ENCODE data around the gene PRDM2.
"Not testable (repeated sequence)": the region's sequence is repeated elsewhere in the genome, so short reads cannot be mapped to it uniquely, and the experiment has no call there.

PRDM2 gene

DNA sequence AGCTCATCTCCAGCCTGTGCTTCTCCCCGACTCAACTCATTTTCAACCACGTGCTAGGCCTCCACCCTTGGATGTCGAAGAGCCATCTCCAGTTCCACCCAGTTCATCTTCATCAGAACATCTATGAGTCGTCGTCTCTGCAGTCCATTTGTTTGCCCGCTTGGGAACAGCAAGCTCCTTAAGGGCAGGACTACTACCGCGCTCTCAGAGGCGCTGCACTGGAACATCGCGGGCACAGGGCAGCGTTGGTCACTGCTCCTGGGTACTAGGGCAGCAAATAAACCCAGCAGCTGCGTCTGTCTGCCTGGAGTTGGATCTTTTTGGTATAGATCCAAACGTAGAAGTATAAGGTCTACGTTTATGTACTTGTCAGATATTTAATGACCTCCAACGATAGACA lies 478 bp upstream of the PRDM2 start:
- no peak for DNase-seq (ENCODE audit: low spot score)

DNA sequence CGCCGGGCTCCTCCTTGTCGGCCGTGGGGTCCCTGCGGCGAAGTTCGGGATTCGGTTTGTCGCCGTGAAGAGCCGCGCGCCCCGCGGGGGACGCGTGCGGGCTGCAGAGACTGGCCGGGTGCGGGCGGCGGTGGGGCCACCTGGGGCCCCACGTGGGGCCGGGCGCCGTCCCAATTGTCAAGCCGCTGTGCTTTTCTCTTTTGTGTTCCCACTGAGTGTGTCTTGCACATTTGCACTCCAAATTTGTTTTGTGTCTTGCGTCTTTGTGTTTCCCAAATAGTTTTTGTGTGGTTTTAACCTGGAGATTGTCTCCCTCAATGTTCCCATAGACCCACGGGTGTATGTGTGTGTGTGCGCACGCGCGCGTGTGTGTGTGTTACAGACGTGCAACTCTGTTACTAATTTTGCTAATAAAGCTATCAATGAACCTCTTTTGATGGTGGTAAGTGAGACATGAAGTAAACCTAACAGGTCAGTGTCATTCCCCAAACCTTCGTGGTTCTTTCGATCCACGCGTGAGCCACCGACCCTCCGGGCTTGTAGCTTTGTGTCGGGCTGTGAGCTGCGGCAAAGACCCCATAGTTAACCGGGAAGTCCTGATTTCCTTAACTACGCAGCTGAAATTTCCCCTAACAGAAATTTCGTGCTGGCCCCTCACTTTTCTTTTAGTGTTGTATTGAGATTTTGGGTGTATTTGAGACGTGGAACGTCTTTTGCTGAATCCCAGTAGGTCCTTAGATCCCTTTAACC lies 708 bp downstream of the PRDM2 start:
- peak; percentile 52 for DNase-seq (ENCODE audit: low spot score)

DNA sequence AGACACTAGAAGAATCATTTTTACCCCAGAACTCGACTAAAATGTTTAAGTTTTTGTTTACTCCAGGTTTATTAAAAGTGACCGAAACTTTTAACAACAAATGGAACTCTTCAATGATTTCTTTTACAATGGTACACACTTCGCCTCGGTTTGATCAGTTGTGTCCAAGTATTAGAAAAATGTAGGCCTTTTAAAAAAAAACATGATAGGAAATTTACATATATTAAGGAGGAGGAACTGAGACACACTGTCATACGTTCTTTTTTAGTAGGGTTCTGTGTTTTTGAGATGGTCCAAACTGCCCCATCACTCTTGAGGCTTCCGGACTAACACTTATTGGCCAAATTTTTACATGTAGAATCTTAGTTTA lies 1.3 kb downstream of the PRDM2 start:
- DNase-seq (ENCODE audit: low spot score), result peak; percentile 38

DNA sequence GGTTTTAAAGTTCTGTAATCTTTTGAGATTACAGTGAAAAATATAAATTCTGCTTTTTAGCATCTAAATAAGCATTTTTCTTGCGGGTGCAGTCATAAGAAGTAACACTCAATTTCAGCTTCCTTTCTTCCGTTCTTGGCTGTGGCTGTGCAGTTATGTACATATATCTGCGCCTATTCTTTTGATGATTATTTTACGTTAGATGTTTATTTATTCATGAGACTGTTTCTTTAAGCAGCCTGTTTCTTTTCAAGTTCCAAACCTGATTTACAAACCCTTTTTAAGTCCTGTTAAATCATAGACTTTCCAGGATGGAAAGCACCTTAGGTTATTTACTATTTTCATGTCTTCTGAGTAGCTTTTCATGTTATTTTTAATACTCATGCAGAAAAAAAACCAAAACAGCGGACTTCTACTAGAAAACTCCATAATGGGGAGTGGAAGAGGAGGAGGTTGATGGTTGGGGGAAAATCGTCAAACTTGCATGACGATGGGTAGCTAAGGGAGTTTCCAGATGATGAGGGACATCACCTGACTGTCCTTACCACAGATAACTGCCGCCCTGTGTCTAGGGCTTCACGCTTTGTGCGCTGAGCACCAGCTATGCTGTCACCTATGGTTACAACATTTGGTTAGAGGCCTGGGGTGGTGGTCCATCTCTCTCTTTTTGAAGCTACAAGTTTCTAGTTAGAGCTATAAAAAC lies 2.6 kb downstream of the PRDM2 start:
- peak; percentile 9 for DNase-seq (ENCODE audit: low spot score)

DNA sequence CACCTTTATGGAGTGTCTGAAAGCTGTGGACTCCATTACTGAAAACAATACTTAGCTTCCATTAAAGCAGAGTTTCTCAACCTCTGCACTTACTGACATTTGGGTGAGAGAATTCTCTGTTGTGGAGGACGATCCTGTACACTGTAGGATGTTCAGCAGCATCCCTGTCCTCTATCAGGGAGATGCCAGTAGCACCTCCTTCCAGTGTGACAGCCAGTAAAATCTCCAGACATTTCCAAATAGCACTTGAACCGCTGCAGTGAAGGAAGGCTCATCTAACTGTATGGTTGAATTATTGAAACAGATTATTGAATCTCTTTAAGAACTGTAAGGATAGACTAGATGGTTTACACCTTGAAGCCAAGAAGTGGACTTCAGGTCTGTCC lies 3.1 kb downstream of the PRDM2 start:
- DNase-seq (ENCODE audit: low spot score), result peak; percentile 14

DNA sequence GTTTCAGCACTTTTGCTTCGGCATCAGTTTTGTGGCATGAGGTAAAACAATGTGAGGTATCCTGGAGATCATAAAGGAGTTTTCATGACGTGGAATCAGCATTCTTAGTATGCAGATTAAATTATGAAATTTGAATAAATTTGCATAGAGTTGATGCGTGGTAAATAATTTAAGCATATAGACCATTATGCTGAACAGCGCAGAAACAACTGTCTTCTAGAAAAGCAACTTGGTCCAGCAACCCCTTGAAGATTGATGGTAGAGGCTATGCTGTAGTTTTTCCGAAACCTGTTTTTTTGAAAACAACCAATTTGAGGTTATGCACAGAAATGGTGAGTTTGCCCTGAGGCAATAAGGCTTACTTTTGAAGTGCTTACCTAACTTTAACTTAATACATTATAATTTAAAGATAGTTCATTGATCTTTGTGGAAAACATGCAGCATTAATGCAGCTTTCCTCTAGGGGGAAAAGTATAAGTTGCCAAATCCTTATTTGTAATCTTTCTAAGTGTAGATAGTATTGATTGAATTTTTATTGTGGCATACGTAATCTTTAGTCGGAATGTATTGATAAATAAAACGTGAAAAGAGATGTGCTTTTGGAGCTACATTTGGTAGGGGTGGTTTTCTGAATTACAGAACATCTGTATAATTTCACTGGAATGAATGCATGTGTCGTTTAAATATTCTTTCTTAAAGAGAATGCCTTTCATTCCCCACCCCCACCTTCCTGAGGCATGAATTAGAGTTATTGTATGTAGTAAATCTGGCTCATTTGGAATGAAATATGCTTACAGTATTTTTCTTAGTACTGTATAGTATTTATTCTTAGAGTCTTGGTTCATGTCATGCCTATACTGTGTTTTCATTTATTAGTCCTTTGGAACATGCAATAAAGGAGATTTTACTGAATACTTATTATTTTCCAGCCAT lies 3.8 kb downstream of the PRDM2 start:
- no peak for DNase-seq (ENCODE audit: low spot score)

DNA sequence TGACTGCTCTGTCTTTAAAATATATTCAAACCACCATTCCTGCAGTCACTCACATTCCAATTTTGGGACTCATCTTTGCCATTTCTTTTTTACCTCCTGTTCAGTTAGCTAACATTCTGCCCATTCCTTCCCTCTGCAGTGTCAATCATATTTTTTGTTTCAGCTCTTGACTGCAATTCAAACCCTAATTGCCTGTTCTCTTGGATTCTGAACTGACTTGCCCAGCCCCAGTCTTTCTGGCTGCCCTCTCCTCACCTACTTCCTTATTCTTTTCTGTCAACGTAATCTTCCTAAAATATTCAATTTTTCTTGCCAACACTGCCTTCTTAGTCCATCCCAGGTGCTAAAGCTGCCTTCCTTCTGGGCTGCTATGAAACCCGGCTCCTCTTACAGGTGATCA lies 6.1 kb downstream of the PRDM2 start:
- no peak for DNase-seq (ENCODE audit: low spot score)

DNA sequence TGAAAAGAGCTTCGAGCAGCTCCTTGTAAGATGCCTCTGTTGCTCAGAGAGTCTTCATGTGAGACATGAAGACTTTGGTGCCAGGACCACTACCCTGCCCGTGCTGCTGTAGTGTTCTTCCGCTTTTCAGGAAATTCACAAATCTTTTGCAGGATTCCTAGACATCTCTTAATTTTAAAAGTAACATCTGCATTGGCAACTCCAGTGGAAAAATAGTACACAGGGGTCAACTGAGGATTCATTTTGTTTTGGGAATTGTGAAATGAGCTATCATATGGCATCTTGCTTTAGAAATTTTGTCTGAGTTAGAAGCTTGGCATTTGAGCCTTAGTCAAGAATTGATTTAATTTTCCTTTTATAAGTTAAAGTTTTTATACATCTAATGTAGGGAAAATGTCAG lies 7.2 kb downstream of the PRDM2 start:
- no peak for DNase-seq (ENCODE audit: low spot score)

DNA sequence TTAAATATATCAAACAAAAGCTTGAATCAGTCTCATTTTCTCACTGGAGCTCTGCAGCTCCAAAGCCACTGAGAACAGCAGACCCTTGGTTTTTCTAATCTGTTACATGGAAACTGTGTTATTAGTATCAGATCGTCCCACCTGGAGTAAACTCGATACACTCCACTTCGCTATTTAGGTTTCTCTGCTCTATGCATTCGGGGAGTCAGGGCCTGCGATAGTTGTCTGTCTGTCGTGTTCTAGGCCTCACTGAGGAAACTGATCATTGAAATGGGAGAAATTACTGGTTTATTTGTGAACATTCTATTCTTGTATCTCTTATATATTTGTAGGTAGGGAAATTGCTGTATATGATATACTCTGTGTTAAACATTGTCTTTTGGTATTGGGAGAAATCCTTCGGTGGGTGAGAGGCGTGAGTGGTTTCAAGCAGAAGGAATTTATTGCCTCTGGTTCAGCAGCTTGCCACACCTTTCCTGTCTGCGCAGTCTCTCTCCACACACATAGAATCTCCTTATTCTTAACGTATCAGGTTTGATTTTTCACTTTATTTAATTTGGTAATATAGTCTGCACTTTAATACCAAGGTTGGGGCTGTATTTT lies 8.5 kb downstream of the PRDM2 start:
- no peak for DNase-seq (ENCODE audit: low spot score)

DNA sequence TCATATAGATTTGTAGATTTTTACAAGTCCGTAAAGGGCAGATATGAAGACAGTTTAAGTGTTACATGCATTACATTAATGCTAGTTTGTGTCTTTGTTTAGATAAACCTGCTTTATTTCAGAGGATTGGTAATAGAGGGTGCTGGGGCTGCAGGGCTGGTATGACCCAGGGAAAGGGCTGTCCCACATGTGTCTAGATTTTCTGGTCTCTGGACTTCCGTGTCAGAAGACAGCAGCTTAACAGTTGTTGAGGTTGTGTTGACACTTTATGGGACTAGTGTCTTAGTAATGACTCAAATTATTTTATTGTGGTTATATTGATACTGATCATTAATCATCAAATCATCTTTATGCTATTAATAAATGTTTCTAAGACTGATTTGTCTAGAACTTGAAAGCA lies 10.1 kb downstream of the PRDM2 start:
- DNase-seq (ENCODE audit: low spot score), result no peak

DNA sequence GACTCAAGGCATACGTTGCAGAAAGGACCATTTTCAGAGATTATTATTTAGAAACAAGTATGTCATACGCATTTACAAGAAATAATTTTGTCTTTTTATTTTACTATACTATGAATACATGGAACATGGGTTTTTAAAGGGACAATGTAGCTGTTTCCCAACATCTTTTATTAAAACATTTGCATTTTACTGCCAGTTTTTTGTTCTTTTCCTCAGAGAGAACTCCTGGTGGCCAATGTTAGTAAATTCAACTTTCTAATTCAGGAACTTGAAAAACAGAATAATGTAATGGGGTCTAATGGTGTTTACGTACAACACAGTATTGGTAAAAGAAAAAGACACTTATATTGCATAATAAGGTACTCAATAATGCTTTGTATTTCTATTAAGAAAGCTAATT lies 14.9 kb downstream of the PRDM2 start:
- DNase-seq (ENCODE audit: low spot score), result no peak

DNA sequence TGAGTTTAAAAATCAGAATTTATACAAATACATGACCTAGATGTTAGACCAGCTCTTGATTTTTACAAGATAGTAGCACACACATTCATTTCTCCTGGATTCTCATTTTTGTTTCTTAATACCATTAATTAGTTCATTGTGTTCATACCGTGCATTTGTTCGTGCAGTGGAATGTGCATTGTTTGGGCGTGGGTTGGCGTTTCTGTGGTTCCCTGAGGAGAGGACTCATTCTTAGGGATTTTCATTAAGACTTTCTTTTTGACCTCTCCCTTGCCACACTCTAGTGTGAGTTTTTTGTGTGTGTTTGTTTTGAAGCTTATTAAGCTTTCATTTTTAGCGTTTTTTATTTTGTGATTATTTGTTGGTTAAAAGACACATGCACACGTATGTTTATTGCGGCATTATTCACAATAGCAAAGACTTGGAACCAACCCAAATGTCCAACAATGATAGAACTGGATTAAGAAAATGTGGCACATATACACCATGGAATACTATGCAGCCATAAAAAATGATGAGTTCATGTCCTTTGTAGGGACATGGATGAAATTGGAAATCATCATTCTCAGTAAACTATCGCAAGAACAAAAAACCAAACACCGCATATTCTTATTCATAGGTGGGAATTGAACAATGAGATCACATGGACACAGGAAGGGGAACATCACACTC lies 15.8 kb downstream of the PRDM2 start:
- not testable (repeated sequence) for DNase-seq (ENCODE audit: low spot score)

DNA sequence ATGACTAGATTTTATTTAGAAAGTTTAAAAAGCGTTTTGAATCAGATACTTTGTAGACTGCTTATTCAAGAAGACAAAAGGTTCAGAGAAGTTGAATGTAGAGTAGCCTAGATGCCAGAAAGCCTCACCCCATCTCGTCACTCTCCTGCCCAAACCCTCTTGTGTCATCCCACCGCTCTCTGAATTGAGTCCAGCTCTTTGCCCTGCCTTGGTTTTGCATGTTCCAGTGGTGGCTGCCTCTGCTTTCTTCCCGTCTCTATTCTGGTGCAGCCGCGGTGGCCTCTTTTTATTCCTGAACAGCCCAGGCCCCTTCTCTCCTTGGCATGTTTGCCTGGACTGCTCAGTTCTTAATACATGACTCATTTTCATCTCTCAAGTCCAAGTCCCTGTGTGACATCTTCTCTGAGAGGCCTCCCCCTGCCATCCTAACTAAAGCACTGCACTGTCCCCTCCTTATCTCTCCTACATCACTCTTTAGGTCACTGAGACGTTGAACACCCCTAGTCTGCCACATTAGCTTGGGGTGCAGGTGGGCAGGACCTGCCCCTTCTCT lies 22.9 kb downstream of the PRDM2 start:
- DNase-seq (ENCODE audit: low spot score), result no peak

DNA sequence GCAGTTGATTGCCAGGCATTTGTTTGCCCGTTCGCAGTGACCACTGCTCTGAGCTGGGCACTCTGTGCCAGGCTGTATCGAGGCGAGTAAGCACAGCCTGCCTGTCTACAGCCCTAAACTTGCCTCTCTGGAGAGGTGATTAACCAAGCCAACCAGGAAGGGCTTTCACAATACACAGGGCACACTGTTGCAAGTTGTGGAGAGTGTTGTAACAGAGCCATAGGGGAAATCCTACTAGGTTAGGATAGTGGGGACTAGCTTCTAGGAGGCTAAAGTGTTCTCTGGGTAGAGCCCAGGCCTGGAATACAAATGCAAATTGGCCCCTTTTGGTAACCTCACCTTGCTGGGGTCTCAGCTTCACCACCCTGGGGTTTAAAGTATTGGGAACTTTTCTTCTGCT lies 23.8 kb downstream of the PRDM2 start:
- DNase-seq (ENCODE audit: low spot score), result no peak

DNA sequence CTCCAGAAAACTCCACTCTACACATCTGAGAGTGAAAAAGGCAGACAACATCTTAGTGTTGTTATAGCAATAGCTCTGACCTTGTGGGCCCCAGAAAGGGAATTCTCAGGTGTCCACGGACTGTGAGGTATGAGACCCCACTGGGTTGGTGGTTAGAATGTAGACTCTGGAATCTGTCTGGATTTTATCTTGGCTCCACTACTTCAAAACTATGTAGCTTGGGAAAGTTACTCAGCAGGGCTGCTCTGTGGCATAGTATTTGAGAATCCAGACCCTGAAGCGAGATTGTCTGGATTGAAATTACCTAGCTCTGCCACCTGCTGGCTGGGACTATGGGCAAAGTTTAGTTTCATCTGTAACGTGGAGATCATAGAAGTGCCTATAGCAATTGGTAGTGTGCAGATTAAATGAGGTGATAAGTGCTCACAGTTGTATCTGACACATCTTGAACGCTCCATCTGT lies 25.8 kb downstream of the PRDM2 start:
- no peak for DNase-seq (ENCODE audit: low spot score)

DNA sequence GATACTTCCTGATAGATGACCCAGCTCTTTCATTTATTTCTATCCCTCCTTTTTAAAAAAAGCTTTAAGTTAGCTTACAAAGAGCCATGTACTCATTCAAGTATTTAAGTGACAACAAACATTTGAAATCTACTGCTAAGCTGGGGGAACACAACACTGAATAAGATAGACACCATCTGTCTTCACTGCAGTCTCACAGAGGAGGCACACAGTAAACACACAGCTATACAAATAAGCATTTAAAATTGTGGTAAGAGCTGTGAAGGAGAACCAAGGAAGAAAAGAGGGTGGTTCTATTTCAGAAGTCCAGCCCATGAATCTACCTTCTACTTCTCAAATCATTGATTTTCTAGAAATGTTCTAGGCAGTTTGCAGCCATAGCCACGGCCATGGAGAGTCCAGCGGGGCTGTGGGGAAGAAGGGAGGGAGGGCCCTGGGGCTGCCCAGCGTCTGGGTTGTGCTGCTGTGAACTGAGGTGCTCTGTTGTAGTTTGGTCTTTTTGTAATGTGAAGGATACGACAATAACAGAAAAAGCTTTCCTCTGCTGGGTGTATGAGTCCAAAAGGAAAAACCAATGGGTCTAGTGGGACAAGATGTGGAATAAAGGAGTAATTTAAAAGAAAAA lies 28.2 kb downstream of the PRDM2 start:
- no peak for DNase-seq (ENCODE audit: low spot score)

DNA sequence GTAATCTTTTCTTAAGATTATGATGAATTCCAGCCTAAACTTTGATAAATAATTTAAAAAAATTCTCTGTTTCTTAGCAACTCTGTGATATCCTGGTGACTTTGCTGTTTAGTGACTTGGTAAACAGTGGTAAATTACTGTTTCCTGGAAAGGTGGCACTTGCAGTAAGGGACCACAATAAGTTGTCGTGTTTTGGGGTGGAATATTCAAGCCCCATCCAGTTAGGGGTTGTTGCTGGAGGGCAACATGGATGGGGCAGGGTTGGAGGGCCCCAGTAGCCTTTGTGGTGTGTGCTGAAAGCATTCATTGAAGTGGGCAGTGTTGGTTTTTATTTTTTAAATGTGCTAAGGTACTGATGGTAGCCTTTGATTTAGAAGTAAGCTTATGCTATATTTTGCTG lies 30.3 kb downstream of the PRDM2 start:
- no peak for DNase-seq (ENCODE audit: low spot score)

DNA sequence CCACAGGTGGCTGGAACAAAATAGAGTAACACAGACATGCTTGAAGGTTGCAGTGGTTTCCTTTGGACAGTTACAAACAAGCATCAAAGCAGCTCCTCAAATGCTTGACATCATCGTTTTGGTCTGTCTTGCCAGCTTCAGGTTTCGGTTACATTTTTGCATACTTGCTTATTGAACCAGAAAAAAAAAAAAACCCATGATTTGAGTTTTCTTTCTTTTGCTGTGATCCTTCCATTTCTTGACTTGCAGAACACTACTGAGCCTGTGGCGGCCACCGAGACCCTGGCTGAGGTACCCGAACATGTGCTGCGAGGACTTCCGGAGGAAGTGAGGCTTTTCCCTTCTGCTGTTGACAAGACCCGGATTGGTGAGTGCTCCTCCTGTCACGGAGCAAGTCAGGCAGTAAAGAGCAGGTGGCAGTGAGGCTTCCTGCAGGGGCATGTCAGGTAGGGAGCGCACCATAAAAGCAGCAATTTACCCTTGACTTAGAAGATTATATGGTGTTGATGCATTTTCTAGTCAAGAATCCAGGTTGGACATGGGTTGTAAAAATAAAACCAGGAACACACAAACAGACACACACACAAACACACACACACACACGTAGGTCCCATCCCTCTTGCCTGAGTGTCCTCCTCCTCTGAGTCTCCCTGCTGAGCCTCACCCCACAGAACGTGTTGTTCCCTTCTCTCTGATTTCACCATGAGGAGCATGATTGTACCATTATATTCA lies 30.9 kb downstream of the PRDM2 start:
- peak; percentile 72 for DNase-seq (ENCODE audit: low spot score)

DNA sequence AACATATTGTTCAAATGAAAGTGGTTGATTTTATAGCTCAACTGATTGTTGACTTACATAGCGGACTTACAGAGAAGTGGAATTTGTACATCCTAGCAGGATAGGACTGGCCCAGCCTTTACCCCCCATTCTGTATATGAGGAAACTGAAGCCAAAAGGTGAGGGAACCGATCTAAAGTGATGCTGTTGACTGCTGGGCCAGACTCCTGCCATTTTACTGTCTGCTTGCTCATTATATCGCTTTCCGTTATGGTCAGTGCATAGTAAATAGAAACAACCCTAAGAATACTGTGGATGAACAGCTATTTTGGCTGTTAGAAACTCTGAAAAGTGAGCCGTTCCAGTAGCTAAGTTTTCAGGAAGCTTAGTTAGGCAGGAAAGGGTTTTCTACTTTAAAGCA lies 31.9 kb downstream of the PRDM2 start:
- no peak for DNase-seq (ENCODE audit: low spot score)

DNA sequence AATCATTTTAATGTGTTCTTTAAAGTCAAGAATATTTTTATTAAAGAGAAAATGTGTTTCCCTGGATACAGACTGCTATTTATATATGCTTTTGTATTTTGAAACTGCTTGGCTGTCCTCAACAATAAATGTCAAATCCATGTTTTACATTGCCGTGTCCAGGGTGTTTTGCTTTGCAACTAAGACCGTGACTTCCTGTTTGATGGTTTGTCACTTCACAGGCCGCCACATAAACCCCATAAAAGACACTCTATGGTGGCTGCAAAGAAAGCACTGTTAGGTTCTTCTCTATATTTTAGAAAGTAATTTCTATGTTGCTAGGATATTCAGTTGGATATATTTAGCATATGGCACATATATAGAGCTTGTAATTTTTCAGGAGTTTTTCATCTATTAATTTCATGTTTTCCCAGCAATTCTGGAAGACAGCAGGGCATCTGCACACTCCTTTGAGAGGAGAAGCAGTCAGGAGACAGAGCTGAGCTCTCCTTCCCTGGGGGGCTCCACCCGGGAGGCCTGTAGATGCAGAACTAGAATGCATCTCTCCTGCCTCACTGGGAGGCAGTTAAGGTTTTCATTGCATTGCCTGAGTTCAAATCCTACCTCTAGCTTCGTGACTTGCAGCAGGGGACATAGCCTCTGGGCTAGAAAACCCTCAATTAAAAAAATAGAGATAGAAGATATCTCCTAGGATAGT lies 33.1 kb downstream of the PRDM2 start:
- DNase-seq (ENCODE audit: low spot score), result no peak
